Muscle of leg (tissue), 11 donors: Measurements from ENCODE around the gene GPHN. TPM values are rescaled to one million over a fixed set of nuclear protein-coding genes. Genes with fewer than 3 reads are reported as not detected.
A peak's percentile ranks its signal among the peaks of the same experiment; 100 is the strongest.
"Not testable (repeated sequence)": the region's sequence is repeated elsewhere in the genome, so short reads cannot be mapped to it uniquely, and the experiment has no call there.

Experiments
- DNase-seq: peaks from one replicate; pipeline ENCODE4 v3.0.0; 2013
- H3K27ac ChIP-seq: one replicate; pipeline ENCODE4 v1.5.1; 2013; ENCODE audit warnings: mild to moderate bottlenecking, low read length, control low read depth
- H3K27me3 ChIP-seq: one replicate; pipeline ENCODE4 v1.6.1; 2013; ENCODE audit warnings: low read length; ENCODE audit not compliant: control insufficient read depth, insufficient read depth
- H3K36me3 ChIP-seq: one replicate; pipeline ENCODE4 v1.6.1; 2013; ENCODE audit warnings: low read length; ENCODE audit not compliant: control insufficient read depth, insufficient read depth
- H3K4me1 ChIP-seq: one replicate; pipeline ENCODE4 v1.6.1; 2013; ENCODE audit warnings: low read length; ENCODE audit not compliant: control insufficient read depth, insufficient read depth
- H3K4me3 ChIP-seq: one replicate; pipeline ENCODE4 v1.5.1; 2013; ENCODE audit warnings: low read length, control low read depth
- H3K9me3 ChIP-seq: replicated peaks from 2 replicates; pipeline ENCODE4 v1.6.1; 2013; ENCODE audit warnings: low read depth, low read length; ENCODE audit not compliant: control insufficient read depth
- WGBS: methylation state at CpG from one replicate; pipeline ENCODE4 v1.1.5; 2013; ENCODE audit warnings: missing lambda C conversion rate; ENCODE audit not compliant: insufficient coverage; 5-methylcytosine and 5-hydroxymethylcytosine counted together
- polyA plus RNA-seq, 8 donors: library from polyadenylated mRNA; unstranded; fragments of 120-200 nt; gene quantifications; one replicate each; pipeline versions ENCODE4 v1.2.1 to v1.2.3, GENCODE V29; 2013; ENCODE audit warnings: inconsistent platforms in 1 of 8, low replicate concordance in 1 of 8; ENCODE audit not compliant: insufficient read length in 8 of 8, insufficient read depth in 1 of 8
- total RNA-seq: library from RNA; stranded (reverse); fragments of 120-200 nt; gene quantifications from one replicate; pipeline ENCODE4 v1.2.4, GENCODE V29; 2013

The GPHN gene
- total and polyA plus RNA-seq, 9 donors, result 13.6 to 19.4 (median 16.5) TPM

DNA sequence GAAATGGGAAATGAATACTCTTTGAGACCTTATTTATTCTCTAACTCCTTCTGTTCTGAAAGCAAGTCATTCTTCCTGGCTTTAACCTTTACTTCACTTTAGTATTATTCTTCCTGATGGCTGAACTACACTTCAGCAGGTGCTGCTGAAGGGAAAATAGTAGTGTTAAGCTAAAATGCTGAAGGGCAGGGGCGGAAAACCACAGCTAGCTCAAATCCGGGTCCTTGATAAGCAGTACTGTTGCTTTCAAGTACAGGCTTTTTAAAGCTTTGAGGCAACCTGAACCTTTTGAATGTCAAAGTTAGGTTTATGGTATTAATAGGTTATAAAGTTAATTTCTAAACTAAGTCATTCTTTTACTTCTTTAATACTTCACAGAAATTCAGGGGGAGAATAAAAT is 11.0 kb upstream of the GPHN start:
- H3K4me3 ChIP-seq, result no peak overlapping the region
- 100% methylated on average over 2 of the region's 2 CpGs for WGBS
- no peaks in the 10 kb centered on the region for H3K27me3 ChIP-seq
- H3K9me3 ChIP-seq, result no peaks in the 10 kb centered on the region
- H3K36me3 ChIP-seq, result no peaks in the 10 kb centered on the region
- H3K4me1 ChIP-seq, result no peaks in the 10 kb centered on the region
- DNase-seq, result no peak
- no peak overlapping the region for H3K27ac ChIP-seq

DNA sequence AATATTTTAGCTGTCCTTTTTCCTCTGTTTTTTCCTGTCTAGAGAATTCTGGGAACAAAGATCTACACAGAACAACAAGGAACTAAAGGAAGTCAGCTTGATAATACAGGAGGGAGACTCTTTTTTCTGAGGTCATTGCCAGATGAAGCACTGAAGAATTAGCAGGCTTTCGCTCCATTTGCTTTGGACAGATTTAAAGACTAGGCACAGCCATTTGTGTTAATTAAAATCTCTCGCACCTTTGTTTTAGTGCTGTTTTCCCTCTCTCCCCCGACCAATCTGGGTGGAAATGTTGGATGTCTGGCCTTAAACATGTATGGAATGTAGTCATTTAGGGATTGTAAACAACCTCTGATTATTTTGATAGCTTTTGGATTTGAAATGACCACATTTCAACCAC is 9.6 kb upstream of the GPHN start:
- Histone ChIP-seq H3K9me3 (no peaks in the 10 kb centered on the region), H3K36me3 (no peaks in the 10 kb centered on the region), H3K27ac (no peak overlapping the region), H3K27me3 (no peaks in the 10 kb centered on the region), H3K4me3 (no peak overlapping the region), H3K4me1 (no peaks in the 10 kb centered on the region)
- DNase-seq, result no peak
- WGBS, result no CpG with 5 or more reads among the region's 3 CpGs

GRCh38 chr14:66501592-66501991 is 6.4 kb upstream of the GPHN start:
- no peaks in the 10 kb centered on the region for H3K4me1 ChIP-seq
- no peaks in the 10 kb centered on the region for H3K9me3 ChIP-seq
- no peak overlapping the region for H3K4me3 ChIP-seq
- no peaks in the 10 kb centered on the region for H3K27me3 ChIP-seq
- no peaks in the 10 kb centered on the region for H3K36me3 ChIP-seq
- no peak overlapping the region for H3K27ac ChIP-seq
- no CpG with 5 or more reads among the region's 4 CpGs for WGBS
- DNase-seq, result no peak

DNA sequence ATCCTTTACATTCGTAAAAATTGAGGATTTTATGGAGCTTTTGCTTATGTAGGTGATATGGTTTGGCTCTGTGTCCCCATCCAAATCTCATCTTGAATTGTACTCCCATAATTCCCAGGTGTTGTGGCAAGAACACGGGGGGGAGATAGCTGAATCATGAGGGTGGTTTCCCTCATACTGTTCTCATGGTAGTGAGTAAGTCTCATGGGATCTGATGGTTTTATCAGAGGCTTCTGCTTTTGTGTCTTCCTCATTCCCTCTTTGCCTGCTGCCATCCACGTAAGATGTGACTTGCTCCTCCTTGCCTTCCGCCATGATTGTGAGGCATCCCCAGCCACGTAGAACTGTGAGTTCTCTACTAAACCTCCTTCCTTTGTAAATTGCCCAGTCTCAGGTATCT is 5.1 kb upstream of the GPHN start:
- DNase-seq, H3K36me3 ChIP-seq, H3K9me3 ChIP-seq, H3K27ac ChIP-seq, H3K4me3 ChIP-seq, H3K4me1 ChIP-seq, H3K27me3 ChIP-seq: not testable (repeated sequence)
- WGBS, result 94% methylated on average over 3 of the region's 5 CpGs

GRCh38 chr14:66503532-66503931 is 4.4 kb upstream of the GPHN start:
- Histone ChIP-seq H3K9me3 (no peaks in the 10 kb centered on the region), H3K4me1 (peaks cover 6% of the 10 kb centered on the region), H3K27me3 (no peaks in the 10 kb centered on the region), H3K27ac (no peak overlapping the region), H3K4me3 (no peak overlapping the region), H3K36me3 (no peaks in the 10 kb centered on the region)
- WGBS, result 20% methylated on average over 1 of the region's 1 CpG
- DNase-seq, result peak; percentile 54

GRCh38 chr14:66507181-66507721 is 696 bp upstream of the GPHN start:
- DNase-seq, result no peak
- H3K27me3 ChIP-seq, result no peaks in the 10 kb centered on the region
- H3K9me3 ChIP-seq, result no peaks in the 10 kb centered on the region
- no peaks in the 10 kb centered on the region for H3K36me3 ChIP-seq
- peak overlapping the region; percentile 93 for H3K4me3 ChIP-seq
- WGBS, result 2% methylated on average over 16 of the region's 23 CpGs
- H3K4me1 ChIP-seq, result peaks cover 6% of the 10 kb centered on the region
- peak overlapping the region; percentile 97 for H3K27ac ChIP-seq

GRCh38 chr14:66508547-66508845 is 549 bp downstream of the GPHN start:
- DNase-seq, result no peak
- WGBS, result 0% methylated on average over 19 of the region's 19 CpGs

DNA sequence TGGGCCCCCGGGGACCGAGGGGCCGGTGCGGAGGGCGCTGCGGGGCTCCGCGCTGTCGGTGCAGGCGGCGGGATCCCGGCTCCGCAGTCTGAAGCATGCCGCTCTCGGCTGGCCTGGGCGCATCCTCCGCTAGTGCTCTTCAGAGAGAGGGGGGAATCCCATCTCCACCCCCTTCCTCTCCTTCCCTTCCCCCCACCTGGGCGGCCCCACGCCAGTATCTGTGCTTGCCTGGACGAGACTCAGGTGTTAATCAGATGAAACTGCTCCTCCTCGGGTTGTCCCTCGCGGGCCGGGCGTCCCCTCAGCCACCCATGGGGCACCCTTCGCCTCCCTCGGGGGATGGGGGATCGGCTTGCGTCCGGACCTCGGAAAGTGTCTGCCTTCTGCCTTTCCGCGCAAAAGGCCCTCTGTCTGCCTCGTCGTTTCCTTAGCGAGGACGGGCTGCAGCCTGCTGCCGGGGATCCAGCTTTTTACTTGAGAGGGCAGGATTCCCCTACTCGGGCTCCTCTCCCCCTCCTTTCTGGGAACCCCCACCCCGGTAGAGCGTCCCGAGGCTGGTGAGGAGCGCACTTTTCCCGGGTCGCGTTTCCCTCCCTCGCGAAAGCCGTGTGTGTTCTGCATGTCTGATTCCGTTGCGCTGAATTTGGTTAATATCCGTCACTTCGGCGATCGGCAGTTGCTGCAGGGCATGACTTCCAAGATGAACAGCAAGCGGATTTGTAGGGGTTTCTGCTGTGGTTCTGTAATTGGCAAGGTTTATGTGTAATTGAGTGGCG is 1.1 kb downstream of the GPHN start:
- H3K27me3 ChIP-seq, result no peaks in the 10 kb centered on the region
- peak; percentile 49 for DNase-seq
- no peaks in the 10 kb centered on the region for H3K36me3 ChIP-seq
- peak overlapping the region; percentile 93 for H3K4me3 ChIP-seq
- no peaks in the 10 kb centered on the region for H3K9me3 ChIP-seq
- peaks cover 6% of the 10 kb centered on the region for H3K4me1 ChIP-seq
- under 1% methylated on average over 51 of the region's 57 CpGs for WGBS
- H3K27ac ChIP-seq, result peak overlapping the region; percentile 97

More at GRCh38 chr14:66508547-66508845, 549 bp downstream of the GPHN start:
- Histone ChIP-seq H3K9me3 (no peaks in the 10 kb centered on the region), H3K4me3 (peak overlapping the region; percentile 93), H3K27me3 (no peaks in the 10 kb centered on the region), H3K36me3 (no peaks in the 10 kb centered on the region), H3K4me1 (peaks cover 6% of the 10 kb centered on the region), H3K27ac (peak overlapping the region; percentile 97)

- WGBS, result no CpG with 5 or more reads among the region's 4 CpGs
- H3K27ac ChIP-seq, result no peak overlapping the region
Observed at GRCh38 chr14:66509874-66510273, 1.9 kb downstream of the GPHN start.

DNA sequence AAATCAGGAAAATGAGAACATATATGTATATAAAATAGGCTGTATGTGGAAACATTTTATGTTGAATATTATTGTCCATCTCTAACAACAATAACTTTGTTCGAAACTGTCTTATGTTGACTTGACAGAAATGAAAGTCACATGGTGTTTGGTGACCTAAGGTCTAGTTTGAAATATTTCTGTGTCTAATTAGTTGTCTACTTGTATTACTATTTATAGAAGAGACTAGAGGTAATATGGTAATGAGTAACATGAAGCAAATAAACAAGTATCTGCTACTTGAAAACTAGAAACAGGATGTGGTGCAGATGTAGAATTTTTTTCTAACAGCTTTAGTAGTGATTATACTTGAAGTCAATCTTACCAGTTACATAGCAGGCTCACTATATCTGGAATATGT is 3.9 kb downstream of the GPHN start:
- Histone ChIP-seq H3K27ac (no peak overlapping the region), H3K4me1 (peaks cover 4% of the 10 kb centered on the region), H3K4me3 (no peak overlapping the region), H3K9me3 (no peaks in the 10 kb centered on the region), H3K27me3 (no peaks in the 10 kb centered on the region), H3K36me3 (no peaks in the 10 kb centered on the region)
- WGBS, result no CpG with 5 or more reads among the region's 1 CpG
- DNase-seq, result no peak

More at GRCh38 chr14:66509874-66510273, 1.9 kb downstream of the GPHN start:
- no peaks in the 10 kb centered on the region for H3K36me3 ChIP-seq
- no peaks in the 10 kb centered on the region for H3K27me3 ChIP-seq
- H3K4me1 ChIP-seq, result peaks cover 6% of the 10 kb centered on the region
- no peaks in the 10 kb centered on the region for H3K9me3 ChIP-seq
- H3K4me3 ChIP-seq, result peak overlapping the region; percentile 93
- peak; percentile 12 for DNase-seq
